Dermis microvascular lymphatic vessel endothelial cell (primary cell): Measurements from ENCODE around the gene PIK3R4. TPM values are rescaled to one million over a fixed set of nuclear protein-coding genes. Genes with fewer than 3 reads are reported as not detected.

Experiments
- DNase-seq, 2 donors: peaks; one replicate each; pipeline versions ENCODE4 v3.0.0 to v3.0.0-alpha.2; 2010; ENCODE audit warnings: low read depth in 2 of 2
- total RNA-seq: library from RNA; depleted of rRNA; stranded (reverse); fragments of >200 nt; gene quantifications from 2 replicates; pipeline ENCODE4 v1.2.1, GENCODE V29; 2014

Gene PIK3R4
- total RNA-seq, 1 donor from 2014 or later = 27.9 TPM

DNA sequence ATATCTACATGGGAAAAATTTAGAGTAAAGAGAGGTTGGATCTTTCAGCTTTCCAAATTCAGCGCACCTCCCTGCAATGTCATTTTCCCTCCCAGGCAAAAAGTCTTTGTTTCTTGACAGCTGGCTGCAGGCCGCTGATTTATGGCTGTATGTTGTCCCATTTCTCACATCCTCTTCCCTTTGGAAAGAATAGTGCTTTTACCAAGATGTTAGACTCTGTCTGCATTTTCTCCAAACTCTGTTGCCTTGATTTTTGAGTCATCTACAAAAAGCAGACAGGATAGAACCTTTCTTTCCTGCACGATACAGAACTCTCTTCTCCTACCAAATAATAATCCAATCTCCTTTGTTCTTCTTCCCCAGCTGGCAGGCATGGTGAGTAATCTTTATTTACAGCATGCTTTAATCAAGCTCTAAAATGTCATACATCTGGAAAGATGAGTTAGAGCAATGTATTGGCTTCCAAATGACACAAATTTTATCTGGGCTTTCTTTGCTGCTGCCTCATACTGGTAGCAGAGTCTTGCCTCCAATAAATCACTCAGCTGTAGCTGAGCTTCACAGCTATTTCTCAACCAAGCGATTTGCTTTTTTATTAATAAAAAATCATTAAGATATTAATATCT lies 101.9 kb downstream of the PIK3R4 start:
- peak in 1 of 2 donors; percentile 18 for DNase-seq

DNA sequence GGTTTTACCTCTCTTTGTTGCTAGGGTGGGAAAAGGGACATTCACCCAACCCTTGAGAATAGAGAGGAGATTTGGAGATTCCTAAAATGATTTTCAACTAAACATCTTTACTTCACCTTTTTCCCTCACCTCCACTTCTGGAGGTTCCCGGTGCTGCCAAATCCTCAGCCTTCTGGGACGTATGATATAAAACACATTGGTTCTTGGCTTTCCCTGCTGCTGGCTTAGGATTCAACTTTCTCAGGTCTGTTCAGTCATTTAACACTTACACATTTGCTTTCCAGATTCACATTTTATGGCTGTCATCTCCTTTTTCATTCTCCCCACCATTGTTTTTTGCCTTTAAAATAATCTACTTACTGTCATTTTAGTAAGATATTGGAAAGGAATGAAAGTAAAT lies 106.6 kb downstream of the PIK3R4 start:
- DNase-seq = no peak

GRCh38 chr3:130636480-130637234 lies 110.0 kb downstream of the PIK3R4 start:
- no peak for DNase-seq

GRCh38 chr3:130635978-130636377 lies 110.7 kb downstream of the PIK3R4 start:
- no peak for DNase-seq

DNA sequence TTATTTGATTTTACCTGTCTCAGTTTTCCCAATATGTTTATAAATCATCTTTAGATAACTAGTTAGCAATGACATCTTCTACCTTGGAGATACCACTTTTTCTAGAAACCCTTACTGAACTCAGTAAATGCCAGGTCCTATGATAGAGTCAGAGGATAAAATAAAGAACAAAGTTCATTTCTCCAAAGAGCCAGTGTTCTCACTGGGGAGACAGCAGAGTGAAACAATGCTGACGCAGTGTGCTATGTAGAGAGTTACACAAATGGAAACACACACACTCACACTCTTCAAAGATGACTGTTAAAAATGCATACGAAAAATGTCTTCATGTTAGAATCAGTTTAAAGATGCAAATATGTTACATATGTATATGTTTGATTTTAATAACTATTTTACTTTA lies 111.3 kb downstream of the PIK3R4 start:
- DNase-seq = no peak

Other genes starting within 250 kb of the PIK3R4 start
- gene COL6A6, start 229.7 kb downstream of the PIK3R4 start, total RNA-seq = not detected in 2 replicates
- 62.8 and 79.8 TPM in 2 replicates for gene ATP2C1, start 147.3 kb upstream of the PIK3R4 start, total RNA-seq